ENCODE measurements around the gene CYP4F11.
"Not testable (repeated sequence)": the region's sequence is repeated elsewhere in the genome, so short reads cannot be mapped to it uniquely, and the experiment has no call there.

The CYP4F11 gene

DNA sequence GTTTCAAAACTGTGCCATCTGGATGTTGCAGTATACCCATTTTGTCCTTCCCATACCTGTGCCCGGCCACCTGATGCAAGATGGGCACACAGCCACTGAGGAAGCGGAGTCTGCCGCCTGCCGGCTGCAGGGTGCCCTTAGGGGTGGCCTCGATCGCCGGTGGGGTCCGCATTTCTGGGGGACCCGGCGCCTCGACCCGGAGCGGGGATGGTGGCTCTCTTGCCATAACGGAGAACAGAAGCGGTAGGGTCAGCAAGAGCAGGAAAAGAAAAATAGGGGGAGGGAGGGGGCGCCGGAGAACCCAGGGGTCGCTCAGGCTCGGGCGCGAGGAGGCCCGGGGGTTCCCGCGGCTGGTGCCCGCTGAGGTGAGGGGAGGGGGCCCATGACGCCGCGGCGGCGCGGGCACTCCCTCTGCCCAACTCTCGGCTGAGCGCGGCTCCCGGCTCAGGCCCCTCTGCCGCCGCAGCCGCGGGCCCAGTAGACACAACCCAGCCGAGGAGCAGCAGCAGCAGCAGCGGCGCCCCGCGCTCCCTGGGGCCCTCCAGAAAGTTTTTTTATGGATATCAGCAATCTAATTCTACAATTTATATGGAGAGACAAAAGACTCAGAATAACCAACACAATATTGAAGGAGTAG, 22.6 kb downstream of the CYP4F11 start:
- no peaks in the 10 kb centered on the region for H3K36me3 ChIP-seq (ENCODE audit: insufficient read depth)
- H3K9ac ChIP-seq, result no peak overlapping the region
- no peaks in the 10 kb centered on the region for H3K79me2 ChIP-seq (ENCODE audit: insufficient read depth, low read depth)
- TF ChIP-seq, protein P1, sequence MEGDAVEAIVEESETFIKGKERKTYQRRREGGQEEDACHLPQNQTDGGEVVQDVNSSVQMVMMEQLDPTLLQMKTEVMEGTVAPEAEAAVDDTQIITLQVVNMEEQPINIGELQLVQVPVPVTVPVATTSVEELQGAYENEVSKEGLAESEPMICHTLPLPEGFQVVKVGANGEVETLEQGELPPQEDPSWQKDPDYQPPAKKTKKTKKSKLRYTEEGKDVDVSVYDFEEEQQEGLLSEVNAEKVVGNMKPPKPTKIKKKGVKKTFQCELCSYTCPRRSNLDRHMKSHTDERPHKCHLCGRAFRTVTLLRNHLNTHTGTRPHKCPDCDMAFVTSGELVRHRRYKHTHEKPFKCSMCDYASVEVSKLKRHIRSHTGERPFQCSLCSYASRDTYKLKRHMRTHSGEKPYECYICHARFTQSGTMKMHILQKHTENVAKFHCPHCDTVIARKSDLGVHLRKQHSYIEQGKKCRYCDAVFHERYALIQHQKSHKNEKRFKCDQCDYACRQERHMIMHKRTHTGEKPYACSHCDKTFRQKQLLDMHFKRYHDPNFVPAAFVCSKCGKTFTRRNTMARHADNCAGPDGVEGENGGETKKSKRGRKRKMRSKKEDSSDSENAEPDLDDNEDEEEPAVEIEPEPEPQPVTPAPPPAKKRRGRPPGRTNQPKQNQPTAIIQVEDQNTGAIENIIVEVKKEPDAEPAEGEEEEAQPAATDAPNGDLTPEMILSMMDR (conservative IDR thresholded peaks at IDR 0.05; ENCODE audit: low read depth, low read length), result no peak
- H3K4me2 ChIP-seq, result no peak overlapping the region
- no peaks in the 10 kb centered on the region for H4K20me1 ChIP-seq (ENCODE audit: insufficient read depth)
- H3K27ac ChIP-seq, result no peak overlapping the region
- H2AFZ ChIP-seq (ENCODE audit: low read depth), result no peak overlapping the region
- H3K4me1 ChIP-seq (ENCODE audit: low read depth, poor library complexity, severe bottlenecking), result no peaks in the 10 kb centered on the region
- no peak overlapping the region for H3K4me3 ChIP-seq (IDR thresholded peaks at IDR 0.05; ENCODE audit: insufficient read depth, low read depth, low read length)
- no peaks in the 10 kb centered on the region for H3K27me3 ChIP-seq (ENCODE audit: insufficient read depth, low read depth)

DNA sequence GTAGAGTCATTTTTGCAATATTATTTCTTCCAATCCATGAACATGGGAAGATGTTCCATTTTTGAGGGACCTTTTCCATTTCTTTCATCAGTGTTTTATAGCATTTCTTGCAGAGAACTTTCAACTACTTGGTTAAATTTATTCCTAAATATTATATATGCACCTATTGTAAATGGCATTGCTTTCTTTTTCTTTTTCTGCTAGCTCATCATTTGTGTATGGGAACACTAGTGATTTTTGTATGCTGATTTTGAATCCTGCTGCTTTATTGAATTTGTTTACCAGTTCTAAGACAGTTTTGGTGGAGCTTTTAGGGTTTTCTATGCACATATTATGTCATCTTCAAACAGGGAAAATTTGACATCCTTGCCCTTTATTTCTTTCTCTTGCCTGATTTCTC, 29.3 kb downstream of the CYP4F11 start:
- Histone ChIP-seq H3K4me3 (IDR thresholded peaks at IDR 0.05; ENCODE audit: insufficient read depth, low read depth, low read length) (no peak overlapping the region), H2AFZ (ENCODE audit: low read depth) (no peak overlapping the region), H3K4me1 (ENCODE audit: low read depth, poor library complexity, severe bottlenecking) (no peaks in the 10 kb centered on the region), H3K36me3 (ENCODE audit: insufficient read depth) (no peaks in the 10 kb centered on the region), H3K27ac (no peak overlapping the region), H3K27me3 (ENCODE audit: insufficient read depth, low read depth) (no peaks in the 10 kb centered on the region; the same call in 1 of the 2 replicates), H3K79me2 (ENCODE audit: insufficient read depth, low read depth) (no peaks in the 10 kb centered on the region), H4K20me1 (ENCODE audit: insufficient read depth) (no peaks in the 10 kb centered on the region), H3K9ac (no peak overlapping the region), H3K4me2 (no peak overlapping the region)
- TF ChIP-seq, protein P1 (conservative IDR thresholded peaks at IDR 0.05; ENCODE audit: low read depth, low read length), result no peak

DNA sequence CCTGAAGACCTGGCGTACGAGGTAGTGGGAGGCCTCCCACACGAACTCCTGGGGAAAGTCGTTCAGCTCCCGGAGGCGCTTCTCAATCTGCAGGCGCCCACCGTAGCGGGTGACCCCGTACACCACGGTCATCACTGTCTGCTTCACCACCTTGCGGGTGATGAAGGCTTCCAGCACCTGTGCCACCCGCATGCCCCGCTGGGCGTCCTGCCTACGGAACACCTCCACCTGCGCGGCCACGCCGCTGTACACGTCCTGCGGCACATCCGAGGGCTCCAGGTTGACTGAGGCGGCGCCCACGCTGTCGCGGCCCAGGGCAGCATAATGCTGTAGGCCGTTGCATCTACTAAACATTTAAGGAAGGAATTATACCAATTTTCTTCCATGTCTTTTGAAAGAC, 31.4 kb downstream of the CYP4F11 start:
- H3K36me3 ChIP-seq (ENCODE audit: insufficient read depth); H3K4me2 ChIP-seq; H3K27me3 ChIP-seq (ENCODE audit: insufficient read depth, low read depth): not testable (repeated sequence)

DNA sequence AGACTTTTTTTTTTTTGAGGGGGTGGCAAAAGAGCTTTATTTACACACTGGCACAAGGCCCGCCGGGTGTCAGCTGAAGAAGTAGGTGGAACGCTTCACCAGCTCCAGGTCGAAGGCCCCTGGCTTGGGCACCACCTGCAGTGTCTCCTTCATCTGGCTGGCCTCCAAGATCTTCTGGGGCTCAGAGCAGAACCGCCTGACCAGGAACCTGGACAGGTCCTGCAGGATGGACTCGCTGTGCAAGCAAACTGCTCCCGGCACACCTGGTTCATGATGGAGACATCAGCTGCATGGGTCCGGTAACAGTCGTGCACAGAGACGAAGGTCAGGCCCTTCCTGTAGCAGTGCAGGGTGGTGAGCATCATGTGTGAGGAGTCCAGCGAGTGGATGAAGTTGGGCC, 32.1 kb downstream of the CYP4F11 start:
- TF ChIP-seq, protein P1 (conservative IDR thresholded peaks at IDR 0.05; ENCODE audit: low read depth, low read length), result no peak
- Histone ChIP-seq H3K4me1 (ENCODE audit: low read depth, poor library complexity, severe bottlenecking) (no peaks in the 10 kb centered on the region), H3K4me3 (IDR thresholded peaks at IDR 0.05; ENCODE audit: insufficient read depth, low read depth, low read length) (no peak overlapping the region), H3K9ac (no peak overlapping the region), H2AFZ (ENCODE audit: low read depth) (no peak overlapping the region), H4K20me1 (ENCODE audit: insufficient read depth) (no peaks in the 10 kb centered on the region), H3K4me2 (no peak overlapping the region), H3K27ac (no peak overlapping the region), H3K79me2 (ENCODE audit: insufficient read depth, low read depth) (no peaks in the 10 kb centered on the region), H3K27me3 (ENCODE audit: insufficient read depth, low read depth) (no peaks in the 10 kb centered on the region; the same call in 1 of the 2 replicates), H3K36me3 (ENCODE audit: insufficient read depth) (no peaks in the 10 kb centered on the region)

More for the DNA sequence above, 31.4 kb downstream of the CYP4F11 start:
- H2AFZ ChIP-seq (ENCODE audit: low read depth); H3K79me2 ChIP-seq (ENCODE audit: insufficient read depth, low read depth); H3K9ac ChIP-seq; H3K4me1 ChIP-seq (ENCODE audit: low read depth, poor library complexity, severe bottlenecking); H4K20me1 ChIP-seq (ENCODE audit: insufficient read depth); H3K27ac ChIP-seq; H3K4me3 ChIP-seq (IDR thresholded peaks at IDR 0.05; ENCODE audit: insufficient read depth, low read depth, low read length): not testable (repeated sequence)

DNA sequence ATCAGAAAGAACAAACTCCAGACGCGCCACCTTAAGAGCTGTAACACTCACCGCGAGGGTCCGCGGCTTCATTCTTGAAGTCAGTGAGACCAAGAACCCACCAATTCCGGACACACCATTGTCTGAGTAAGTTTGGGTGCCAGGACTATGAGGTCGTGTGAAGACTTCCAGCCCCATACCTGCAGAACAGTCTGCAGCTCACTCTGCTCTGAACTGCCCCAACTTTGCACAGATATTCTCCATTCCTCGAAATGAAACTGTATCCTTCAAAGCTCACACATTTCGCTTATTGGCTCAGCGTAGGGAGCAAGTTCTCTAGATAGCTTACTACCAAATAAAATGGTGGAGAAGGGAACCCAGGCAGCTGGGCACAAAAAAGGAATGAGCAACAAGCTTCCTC, 33.8 kb downstream of the CYP4F11 start:
- no peak overlapping the region for H2AFZ ChIP-seq (ENCODE audit: low read depth)
- no peak overlapping the region for H3K4me2 ChIP-seq
- no peak overlapping the region for H3K27ac ChIP-seq
- no peaks in the 10 kb centered on the region for H3K79me2 ChIP-seq (ENCODE audit: insufficient read depth, low read depth)
- no peaks in the 10 kb centered on the region for H3K36me3 ChIP-seq (ENCODE audit: insufficient read depth)
- H3K4me3 ChIP-seq (IDR thresholded peaks at IDR 0.05; ENCODE audit: insufficient read depth, low read depth, low read length), result no peak overlapping the region
- H4K20me1 ChIP-seq (ENCODE audit: insufficient read depth), result no peaks in the 10 kb centered on the region
- H3K27me3 ChIP-seq (ENCODE audit: insufficient read depth, low read depth), result no peaks in the 10 kb centered on the region; the same call in 1 of the 2 replicates
- H3K4me1 ChIP-seq (ENCODE audit: low read depth, poor library complexity, severe bottlenecking), result no peaks in the 10 kb centered on the region
- TF ChIP-seq, protein P1 (conservative IDR thresholded peaks at IDR 0.05; ENCODE audit: low read depth, low read length), result no peak
- no peak overlapping the region for H3K9ac ChIP-seq

DNA sequence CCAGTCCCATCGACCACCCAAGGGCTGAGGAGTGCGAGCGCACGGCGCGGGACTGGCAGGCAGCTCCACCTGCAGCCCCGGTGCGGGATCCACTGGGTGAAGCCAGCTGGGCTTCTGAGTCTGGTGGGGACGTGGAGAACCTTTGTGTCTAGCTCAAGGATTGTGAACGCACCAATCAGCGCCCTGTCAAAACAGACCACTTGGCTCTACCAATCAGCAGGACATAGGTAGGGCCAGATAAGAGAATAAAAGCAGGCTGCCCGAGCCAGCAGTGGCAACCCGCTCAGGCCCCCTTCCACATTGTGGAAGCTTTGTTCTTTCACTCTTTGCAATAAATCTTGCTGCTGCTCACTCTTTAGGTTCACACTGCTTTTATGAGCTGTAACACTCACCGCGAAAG, 34.3 kb downstream of the CYP4F11 start:
- H3K4me1 ChIP-seq (ENCODE audit: low read depth, poor library complexity, severe bottlenecking); H3K79me2 ChIP-seq (ENCODE audit: insufficient read depth, low read depth); H3K9ac ChIP-seq; H3K4me2 ChIP-seq; H3K27ac ChIP-seq; H3K27me3 ChIP-seq (ENCODE audit: insufficient read depth, low read depth); H4K20me1 ChIP-seq (ENCODE audit: insufficient read depth); H3K36me3 ChIP-seq (ENCODE audit: insufficient read depth); H3K4me3 ChIP-seq (IDR thresholded peaks at IDR 0.05; ENCODE audit: insufficient read depth, low read depth, low read length); H2AFZ ChIP-seq (ENCODE audit: low read depth): not testable (repeated sequence)

DNA sequence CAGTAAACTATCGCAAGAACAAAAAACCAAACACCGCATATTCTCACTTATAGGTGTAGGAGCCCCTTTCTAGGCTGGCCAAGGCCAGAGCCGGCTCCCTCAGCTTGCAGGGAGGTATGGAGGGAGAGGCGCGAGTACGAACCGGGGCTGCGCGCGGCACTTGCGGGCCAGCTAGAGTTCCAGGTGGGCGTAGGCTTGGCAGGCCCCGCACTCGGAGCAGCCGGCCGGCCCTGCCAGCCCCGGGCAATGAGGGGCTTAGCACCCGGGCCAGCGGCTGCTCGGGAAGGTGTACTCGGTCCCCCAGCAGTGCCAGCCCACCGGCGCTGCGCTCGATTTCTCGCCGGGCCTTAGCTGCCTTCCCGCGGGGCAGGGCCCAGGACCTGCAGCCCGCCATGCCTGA, 34.8 kb downstream of the CYP4F11 start:
- H2AFZ ChIP-seq (ENCODE audit: low read depth); H3K4me2 ChIP-seq; H3K27ac ChIP-seq; H3K36me3 ChIP-seq (ENCODE audit: insufficient read depth); H3K9ac ChIP-seq; H3K79me2 ChIP-seq (ENCODE audit: insufficient read depth, low read depth); H3K4me3 ChIP-seq (IDR thresholded peaks at IDR 0.05; ENCODE audit: insufficient read depth, low read depth, low read length); H4K20me1 ChIP-seq (ENCODE audit: insufficient read depth); H3K4me1 ChIP-seq (ENCODE audit: low read depth, poor library complexity, severe bottlenecking); H3K27me3 ChIP-seq (ENCODE audit: insufficient read depth, low read depth): not testable (repeated sequence)
